HG03066 (cell line): ENCODE measurements around the gene KRTAP4-11.
"Not testable (repeated sequence)": the region's sequence is repeated elsewhere in the genome, so short reads cannot be mapped to it uniquely, and the experiment has no call there.

Source experiments
- ATAC-seq: cut with Tn5 transposase; IDR thresholded peaks from one replicate; pipeline ENCODE4 v1.9.1; 2021; ENCODE audit warnings: low read depth; ENCODE audit not compliant: unreplicated experiment

KRTAP4-11 gene

GRCh38 chr17:41088760-41089352 is 29.3 kb downstream of the KRTAP4-11 start:
- not testable (repeated sequence) for ATAC-seq

- not testable (repeated sequence) for ATAC-seq
These were observed 33.9 kb downstream of the KRTAP4-11 start, which contains the start of gene KRTAP4-7 for GRCh38 chr17:41084100-41084856. Gene KRTAP4-7, plus strand, starts transcription at chr17:41084150. Its CDS starts 57 bp downstream, at chr17:41084207.

- not testable (repeated sequence) for ATAC-seq
These were observed 34.7 kb downstream of the KRTAP4-11 start for GRCh38 chr17:41083427-41083826.

- ATAC-seq, result no peak
These were observed 35.5 kb downstream of the KRTAP4-11 start for GRCh38 chr17:41082626-41083025.

DNA sequence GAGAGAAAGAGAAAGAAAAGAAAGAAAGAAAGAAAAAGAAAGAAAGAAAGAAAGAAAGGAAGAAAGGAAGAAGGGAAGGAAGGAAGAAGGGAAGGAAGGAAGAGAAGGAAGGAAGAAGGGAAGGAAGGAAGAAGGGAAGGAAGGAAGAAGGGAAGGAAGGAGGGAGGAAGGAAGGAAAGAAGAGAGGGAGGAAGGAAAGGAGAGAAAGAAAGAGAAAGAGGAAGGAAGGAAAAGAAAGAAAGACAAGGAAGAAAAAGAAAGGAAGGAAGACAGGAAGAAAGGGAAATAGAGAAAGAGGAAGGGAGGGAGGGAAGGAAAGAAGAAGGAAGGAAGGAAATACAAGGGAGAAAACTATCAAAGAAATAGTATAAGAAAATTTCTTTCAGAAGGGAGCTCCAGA is 41.4 kb downstream of the KRTAP4-11 start:
- ATAC-seq, result no peak

- ATAC-seq, result no peak
These were observed 44.5 kb downstream of the KRTAP4-11 start for GRCh38 chr17:41073676-41074075.

- ATAC-seq, result no peak
These were observed 46.4 kb downstream of the KRTAP4-11 start for GRCh38 chr17:41071606-41072360.

- ATAC-seq, result no peak
These were observed 49.1 kb downstream of the KRTAP4-11 start for GRCh38 chr17:41069031-41069430.

- ATAC-seq, result no peak
These were observed 50.9 kb downstream of the KRTAP4-11 start for GRCh38 chr17:41067281-41067680.
